GM12878 (cell line): ENCODE results near the gene FAM131B.

Source experiments
- YY1 ChIP-seq: IDR thresholded peaks from 2 replicates; pipeline ENCODE4 v1.6.1; 2011; ENCODE audit warnings: low read depth, mild to moderate bottlenecking, low read length
- TF ChIP-seq, protein P1 (sequence below), 3 experiments: IDR thresholded peaks in 2 of 3; conservative IDR thresholded peaks in 1 of 3; 2 replicates each; pipeline ENCODE4 v1.5.1; 2011; ENCODE audit warnings: low read depth in 3 of 3, low read length in 3 of 3, mild to moderate bottlenecking in 3 of 3, control low read depth in 2 of 3, moderate library complexity in 2 of 3, inconsistent platforms in 1 of 3, mixed read lengths in 1 of 3; ENCODE audit not compliant: control insufficient read depth in 2 of 3, insufficient read depth in 1 of 3; ENCODE audit errors: extremely low read depth in 1 of 3

DNA sequence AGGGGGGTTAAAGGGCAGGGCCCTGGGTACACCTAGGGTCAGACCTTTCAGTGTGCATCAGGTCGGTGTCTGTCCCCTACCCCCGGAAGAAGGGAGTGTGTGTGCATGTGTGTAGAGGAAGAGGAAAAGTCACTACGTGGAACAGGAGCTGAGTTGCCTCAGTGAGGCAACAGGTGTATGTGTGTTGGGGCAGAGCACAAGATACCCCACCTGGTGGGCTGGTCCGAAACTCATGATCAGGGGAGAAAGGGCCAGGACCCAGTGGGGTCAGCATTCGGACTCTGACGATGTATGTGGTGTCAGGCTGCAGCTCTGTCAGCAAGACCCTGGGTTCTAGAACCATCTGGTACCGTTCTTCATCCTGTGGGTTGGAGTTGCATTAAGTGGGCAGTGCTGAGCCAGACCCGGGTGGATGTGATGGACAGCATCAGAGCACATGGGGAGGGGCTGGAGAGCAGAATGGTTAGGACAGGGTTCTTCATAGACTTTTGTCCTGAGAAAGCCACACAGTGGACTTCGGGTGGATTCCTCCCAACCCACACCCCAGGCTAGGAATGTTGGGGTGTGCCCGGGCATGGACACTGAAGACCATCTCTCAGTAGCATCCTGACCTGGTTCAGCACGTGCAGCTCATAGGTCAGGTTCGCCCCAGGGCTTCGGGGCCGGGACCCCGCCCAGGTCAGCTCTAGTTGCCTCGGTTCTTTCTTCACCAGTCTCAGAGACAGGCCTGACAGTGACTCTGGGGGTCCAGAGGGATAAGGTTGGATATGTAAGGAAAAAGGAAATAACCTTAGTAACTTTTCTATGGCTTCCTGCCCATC is 35.4 kb upstream of the FAM131B start:
- TF ChIP-seq YY1 = no peak
- TF ChIP-seq, protein P1, sequence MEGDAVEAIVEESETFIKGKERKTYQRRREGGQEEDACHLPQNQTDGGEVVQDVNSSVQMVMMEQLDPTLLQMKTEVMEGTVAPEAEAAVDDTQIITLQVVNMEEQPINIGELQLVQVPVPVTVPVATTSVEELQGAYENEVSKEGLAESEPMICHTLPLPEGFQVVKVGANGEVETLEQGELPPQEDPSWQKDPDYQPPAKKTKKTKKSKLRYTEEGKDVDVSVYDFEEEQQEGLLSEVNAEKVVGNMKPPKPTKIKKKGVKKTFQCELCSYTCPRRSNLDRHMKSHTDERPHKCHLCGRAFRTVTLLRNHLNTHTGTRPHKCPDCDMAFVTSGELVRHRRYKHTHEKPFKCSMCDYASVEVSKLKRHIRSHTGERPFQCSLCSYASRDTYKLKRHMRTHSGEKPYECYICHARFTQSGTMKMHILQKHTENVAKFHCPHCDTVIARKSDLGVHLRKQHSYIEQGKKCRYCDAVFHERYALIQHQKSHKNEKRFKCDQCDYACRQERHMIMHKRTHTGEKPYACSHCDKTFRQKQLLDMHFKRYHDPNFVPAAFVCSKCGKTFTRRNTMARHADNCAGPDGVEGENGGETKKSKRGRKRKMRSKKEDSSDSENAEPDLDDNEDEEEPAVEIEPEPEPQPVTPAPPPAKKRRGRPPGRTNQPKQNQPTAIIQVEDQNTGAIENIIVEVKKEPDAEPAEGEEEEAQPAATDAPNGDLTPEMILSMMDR (IDR thresholded peaks at IDR 0.05 in 2 of 3, conservative IDR thresholded peaks at IDR 0.05 in 1 of 3; ENCODE audit: control insufficient read depth in 2 of 3, extremely low read depth in 1 of 3, insufficient read depth in 1 of 3, low read depth in 3 of 3, low read length in 3 of 3) = no peak
